PFSK-1 (cell line): ENCODE measurements around the gene ARHGAP35.

Experiments
- FOXP2 ChIP-seq: optimal IDR thresholded peaks from 2 replicates; pipeline ENCODE3; 2011; ENCODE audit warnings: borderline replicate concordance, control low read depth, inconsistent platforms; ENCODE audit not compliant: insufficient read depth; ENCODE audit errors: extremely low read length, extremely low read depth
- POLR2AphosphoS5 ChIP-seq: IDR thresholded peaks from 2 replicates; pipeline ENCODE4 v1.6.1; 2012; ENCODE audit warnings: low read depth, mild to moderate bottlenecking, control low read depth, low read length, moderate library complexity
- REST ChIP-seq, 2 experiments: IDR thresholded peaks; 2 replicates each; pipeline versions ENCODE4 v1.6.1 to v1.8.0; 2011 to 2012; ENCODE audit warnings: low read depth in 2 of 2, low read length in 2 of 2, control low read depth in 1 of 2, inconsistent platforms in 1 of 2, mild to moderate bottlenecking in 1 of 2, moderate library complexity in 1 of 2; ENCODE audit not compliant: insufficient read depth in 1 of 2
- SIN3A ChIP-seq: IDR thresholded peaks from 2 replicates; pipeline ENCODE4 v1.6.1; 2012; ENCODE audit warnings: mild to moderate bottlenecking, low read length, moderate library complexity, borderline replicate concordance; ENCODE audit not compliant: insufficient read depth
- TAF1 ChIP-seq: IDR thresholded peaks from 2 replicates; pipeline ENCODE4 v1.6.1; 2012; ENCODE audit warnings: low read length, control low read depth, borderline replicate concordance; ENCODE audit not compliant: insufficient read depth

Gene ARHGAP35

DNA sequence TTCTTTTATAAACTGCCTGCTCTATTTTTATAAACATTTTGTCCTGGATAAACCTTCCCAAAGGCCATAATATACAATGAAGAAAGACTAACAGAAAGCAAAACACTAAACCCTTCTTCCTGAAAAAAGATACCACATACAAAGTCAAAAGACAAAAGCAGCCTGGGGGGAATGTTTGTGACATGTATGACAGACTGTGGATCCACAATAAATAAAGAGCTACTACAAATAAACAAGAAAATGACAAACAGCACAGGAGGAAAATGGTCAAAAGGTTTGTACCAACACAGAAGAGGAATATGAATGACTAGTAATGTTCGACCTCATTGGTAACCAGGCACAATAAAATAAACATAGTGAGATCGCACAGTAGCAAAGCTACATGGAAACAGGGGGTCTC lies 29.9 kb upstream of the ARHGAP35 start:
- no peak for TF ChIP-seq POLR2AphosphoS5

- no peak for TF ChIP-seq POLR2AphosphoS5
- no peak for TF ChIP-seq SIN3A
- TF ChIP-seq FOXP2, result no peak
- TF ChIP-seq TAF1, result no peak
- no peak for TF ChIP-seq REST (IDR thresholded peaks at IDR 0.05; ENCODE audit: insufficient read depth in 1 of 2, low read depth in 2 of 2, low read length in 2 of 2)
These were observed 26.7 kb upstream of the ARHGAP35 start for GRCh38 chr19:46834121-46834520.

- TF ChIP-seq TAF1 (no peak), FOXP2 (no peak), REST (IDR thresholded peaks at IDR 0.05; ENCODE audit: insufficient read depth in 1 of 2, low read depth in 2 of 2, low read length in 2 of 2) (no peak), POLR2AphosphoS5 (no peak), SIN3A (no peak)
These were observed 25.8 kb upstream of the ARHGAP35 start for GRCh38 chr19:46834984-46835383.

- TF ChIP-seq FOXP2 (no peak), SIN3A (no peak), REST (IDR thresholded peaks at IDR 0.05; ENCODE audit: insufficient read depth in 1 of 2, low read depth in 2 of 2, low read length in 2 of 2) (no peak)
These were observed 22.6 kb upstream of the ARHGAP35 start for GRCh38 chr19:46838160-46838559.

GRCh38 chr19:46839752-46840497 lies 20.9 kb upstream of the ARHGAP35 start:
- TF ChIP-seq POLR2AphosphoS5, result no peak
- TF ChIP-seq TAF1, result no peak
- TF ChIP-seq FOXP2, result no peak
- no peak for TF ChIP-seq REST (IDR thresholded peaks at IDR 0.05; ENCODE audit: insufficient read depth in 1 of 2, low read depth in 2 of 2, low read length in 2 of 2)
- no peak for TF ChIP-seq SIN3A
